ENCODE measurements around the gene FBXO36. TPM values are rescaled to one million over a fixed set of nuclear protein-coding genes. Genes with fewer than 3 reads are reported as not detected.

Gene FBXO36
- total and polyA plus RNA-seq, 3 experiments from 2014 or later = 0.56 to 0.95 (median 0.74) TPM

GRCh38 chr2:229980431-229981184 is 58.3 kb downstream of the FBXO36 start:
- H3K27ac Mint-ChIP-seq = peak overlapping the region in 5 of 8 donors; percentile 5 to 76 (median 44)
- ChIA-PET POLR2A (no interaction called here), CTCF (no interaction called here)
- DNase-seq = no peak
- Histone ChIP-seq H3K9me3 (ENCODE audit: low read length) (no peaks in the 10 kb centered on the region), H3K4me1 (ENCODE audit: insufficient read depth, low read length) (no peaks in the 10 kb centered on the region), H3K27me3 (ENCODE audit: insufficient read depth, low read length, poor library complexity, severe bottlenecking) (no peaks in the 10 kb centered on the region), H3K27ac (ENCODE audit: low read depth, low read length) (no peak overlapping the region), H3K4me3 (ENCODE audit: low read length) (no peak overlapping the region), H3K36me3 (ENCODE audit: insufficient read depth, low read length) (no peaks in the 10 kb centered on the region)
- H3K9me3 Mint-ChIP-seq = no peaks in the 10 kb centered on the region
- H3K27me3 Mint-ChIP-seq = no peaks in the 10 kb centered on the region
- H3K4me3 Mint-ChIP-seq = no peak overlapping the region
- peaks cover 4 to 11% (median 10%) of the 10 kb centered on the region in 3 donors for H3K4me1 Mint-ChIP-seq
- peaks cover 0 to 1% (median 0%) of the 10 kb centered on the region in 3 donors for H3K36me3 Mint-ChIP-seq

GRCh38 chr2:229993236-229993635 is 70.9 kb downstream of the FBXO36 start:
- Mint-ChIP-seq H3K9me3 (no peaks in the 10 kb centered on the region), H3K4me1 (no peaks in the 10 kb centered on the region), H3K27ac (no peak overlapping the region), H3K27me3 (no peaks in the 10 kb centered on the region), H3K4me3 (no peak overlapping the region), H3K36me3 (peaks cover 2 to 5% (median 5%) of the 10 kb centered on the region in 3 donors)
- Histone ChIP-seq H3K4me3 (ENCODE audit: low read length) (no peak overlapping the region), H3K27ac (ENCODE audit: low read depth, low read length) (no peak overlapping the region), H3K9me3 (ENCODE audit: low read length) (no peaks in the 10 kb centered on the region), H3K4me1 (ENCODE audit: insufficient read depth, low read length) (no peaks in the 10 kb centered on the region), H3K36me3 (ENCODE audit: insufficient read depth, low read length) (no peaks in the 10 kb centered on the region), H3K27me3 (ENCODE audit: insufficient read depth, low read length, poor library complexity, severe bottlenecking) (no peaks in the 10 kb centered on the region)
- ChIA-PET POLR2A (no interaction called here), CTCF (interaction anchor here (0.9 kb wide), 1 partner anchor 15 kb away, joined by 3 read pairs; no protein-coding TSS in a partner anchor)
- no peak for DNase-seq

- peaks cover 4 to 8% (median 7%) of the 10 kb centered on the region in 3 donors for H3K4me1 Mint-ChIP-seq
- no peak for DNase-seq
- ChIA-PET CTCF (no interaction called here), POLR2A (no interaction called here)
- H3K36me3 Mint-ChIP-seq = peaks cover 2 to 5% (median 5%) of the 10 kb centered on the region in 3 donors
- H3K9me3 ChIP-seq (ENCODE audit: low read length) = no peaks in the 10 kb centered on the region
- H3K27me3 ChIP-seq (ENCODE audit: insufficient read depth, low read length, poor library complexity, severe bottlenecking) = no peaks in the 10 kb centered on the region
- H3K4me1 ChIP-seq (ENCODE audit: insufficient read depth, low read length) = no peaks in the 10 kb centered on the region
- H3K36me3 ChIP-seq (ENCODE audit: insufficient read depth, low read length) = no peaks in the 10 kb centered on the region
- H3K27me3 Mint-ChIP-seq = no peaks in the 10 kb centered on the region
- peak overlapping the region in 1 of 8 donors; percentile 10 for H3K27ac Mint-ChIP-seq
- H3K4me3 ChIP-seq (ENCODE audit: low read length) = no peak overlapping the region
- no peaks in the 10 kb centered on the region for H3K9me3 Mint-ChIP-seq
- H3K4me3 Mint-ChIP-seq = no peak overlapping the region
- H3K27ac ChIP-seq (ENCODE audit: low read depth, low read length) = no peak overlapping the region
These were observed 74.0 kb downstream of the FBXO36 start for GRCh38 chr2:229996320-229996719.

- ChIA-PET CTCF (interaction anchor here (0.7 kb wide), 1 partner anchor 12 kb away, joined by 3 read pairs; no protein-coding TSS in a partner anchor), POLR2A (no interaction called here)
- Histone ChIP-seq H3K27ac (ENCODE audit: low read depth, low read length) (no peak overlapping the region), H3K27me3 (ENCODE audit: insufficient read depth, low read length, poor library complexity, severe bottlenecking) (no peaks in the 10 kb centered on the region), H3K9me3 (ENCODE audit: low read length) (no peaks in the 10 kb centered on the region), H3K36me3 (ENCODE audit: insufficient read depth, low read length) (no peaks in the 10 kb centered on the region), H3K4me1 (ENCODE audit: insufficient read depth, low read length) (no peaks in the 10 kb centered on the region), H3K4me3 (ENCODE audit: low read length) (no peak overlapping the region)
- Mint-ChIP-seq H3K9me3 (no peaks in the 10 kb centered on the region), H3K4me3 (no peak overlapping the region), H3K27ac (no peak overlapping the region), H3K4me1 (peaks cover 4 to 8% (median 7%) of the 10 kb centered on the region in 3 donors), H3K27me3 (no peaks in the 10 kb centered on the region), H3K36me3 (peaks cover 2 to 5% (median 5%) of the 10 kb centered on the region in 3 donors)
- no peak for DNase-seq
These were observed 75.3 kb downstream of the FBXO36 start for GRCh38 chr2:229997565-229997964.

- peak overlapping the region in 4 of 7 donors; percentile 2 to 41 (median 24) for H3K4me3 Mint-ChIP-seq
- H3K27ac Mint-ChIP-seq = peak overlapping the region in 3 of 8 donors; percentile 37 to 83 (median 72)
- no peak overlapping the region for H3K27ac ChIP-seq (ENCODE audit: low read depth, low read length)
- ChIA-PET POLR2A (interaction anchor here (0.6 kb wide), 1 partner anchor 169 kb away, joined by 6 read pairs; no protein-coding TSS in a partner anchor), CTCF (interaction anchor here (0.9 to 1.6 kb wide), 2 partner anchors 8 to 10 kb away, joined by 3 to 5 read pairs; no protein-coding TSS in a partner anchor)
- no peaks in the 10 kb centered on the region for H3K9me3 Mint-ChIP-seq
- H3K36me3 ChIP-seq (ENCODE audit: insufficient read depth, low read length) = no peaks in the 10 kb centered on the region
- H3K27me3 ChIP-seq (ENCODE audit: insufficient read depth, low read length, poor library complexity, severe bottlenecking) = no peaks in the 10 kb centered on the region
- H3K9me3 ChIP-seq (ENCODE audit: low read length) = no peaks in the 10 kb centered on the region
- peaks cover 0 to 5% (median 2%) of the 10 kb centered on the region in 3 donors for H3K36me3 Mint-ChIP-seq
- peaks cover 4 to 8% (median 7%) of the 10 kb centered on the region in 3 donors for H3K4me1 Mint-ChIP-seq
- peaks cover 0 to 2% of the 10 kb centered on the region in 2 donors for H3K27me3 Mint-ChIP-seq
- no peak for DNase-seq
- H3K4me3 ChIP-seq (ENCODE audit: low read length) = no peak overlapping the region
- H3K4me1 ChIP-seq (ENCODE audit: insufficient read depth, low read length) = no peaks in the 10 kb centered on the region
These were observed 78.0 kb downstream of the FBXO36 start for GRCh38 chr2:230000118-230000841.

GRCh38 chr2:230007931-230008707 is 85.8 kb downstream of the FBXO36 start:
- POLR2A ChIA-PET = interaction anchor here (0.6 kb wide), 1 partner anchor 9 kb away, joined by 5 read pairs; no protein-coding TSS in a partner anchor

GRCh38 chr2:230008708-230009066 is 86.4 kb downstream of the FBXO36 start:
- ChIA-PET POLR2A (no interaction called here), CTCF (interaction anchor here (0.8 to 1.6 kb wide), 7 partner anchors 9 to 602 kb away, joined by 3 to 6 read pairs (median 5); partner anchors contain the start of gene SLC16A14)
- H3K36me3 Mint-ChIP-seq = peaks cover 0 to 2% (median 0%) of the 10 kb centered on the region in 3 donors
- no peak overlapping the region for H3K27ac ChIP-seq (ENCODE audit: low read depth, low read length)
- DNase-seq = no peak
- peaks cover 2 to 7% (median 6%) of the 10 kb centered on the region in 3 donors for H3K4me1 Mint-ChIP-seq
- no peak overlapping the region for H3K27ac Mint-ChIP-seq
- no peak overlapping the region for H3K4me3 Mint-ChIP-seq
- no peaks in the 10 kb centered on the region for H3K36me3 ChIP-seq (ENCODE audit: insufficient read depth, low read length)
- no peak overlapping the region for H3K4me3 ChIP-seq (ENCODE audit: low read length)
- no peaks in the 10 kb centered on the region for H3K9me3 ChIP-seq (ENCODE audit: low read length)
- H3K4me1 ChIP-seq (ENCODE audit: insufficient read depth, low read length) = no peaks in the 10 kb centered on the region
- H3K27me3 ChIP-seq (ENCODE audit: insufficient read depth, low read length, poor library complexity, severe bottlenecking) = no peaks in the 10 kb centered on the region
- peaks cover 0 to 2% of the 10 kb centered on the region in 2 donors for H3K27me3 Mint-ChIP-seq
- no peaks in the 10 kb centered on the region for H3K9me3 Mint-ChIP-seq

More at GRCh38 chr2:230007931-230008707, 85.8 kb downstream of the FBXO36 start:
- Histone ChIP-seq H3K27me3 (ENCODE audit: insufficient read depth, low read length, poor library complexity, severe bottlenecking) (no peaks in the 10 kb centered on the region), H3K36me3 (ENCODE audit: insufficient read depth, low read length) (no peaks in the 10 kb centered on the region), H3K27ac (ENCODE audit: low read depth, low read length) (no peak overlapping the region), H3K4me3 (ENCODE audit: low read length) (no peak overlapping the region), H3K9me3 (ENCODE audit: low read length) (no peaks in the 10 kb centered on the region), H3K4me1 (ENCODE audit: insufficient read depth, low read length) (no peaks in the 10 kb centered on the region)
- H3K9me3 Mint-ChIP-seq = no peaks in the 10 kb centered on the region
- H3K27me3 Mint-ChIP-seq = peaks cover 0 to 2% of the 10 kb centered on the region in 2 donors
- H3K4me3 Mint-ChIP-seq = peak overlapping the region in 2 of 7 donors; percentile 19 to 47
- H3K36me3 Mint-ChIP-seq = peaks cover 0 to 2% (median 0%) of the 10 kb centered on the region in 3 donors
- CTCF ChIA-PET = interaction anchor here (0.8 to 1.6 kb wide), 7 partner anchors 8 to 602 kb away, joined by 3 to 6 read pairs (median 5); partner anchors contain the start of gene SLC16A14
- peak; percentile 58 to 75 (median 67) for DNase-seq
- no peak overlapping the region for H3K27ac Mint-ChIP-seq
- H3K4me1 Mint-ChIP-seq = peaks cover 2 to 7% (median 6%) of the 10 kb centered on the region in 3 donors

All from CD8-positive, alpha-beta memory T cell (primary cell).